ENCODE measurements around the gene DMGDH.

DMGDH gene

GRCh38 chr5:79008362-79008761, 61.1 kb downstream of the DMGDH start:
- no peak for TF ChIP-seq CTCF (IDR thresholded peaks at IDR 0.05; ENCODE audit: insufficient read depth, low read length, poor library complexity, severe bottlenecking)
- no peaks in the 10 kb centered on the region for H3K36me3 ChIP-seq (ENCODE audit: control insufficient read depth, insufficient read depth, low read length)
- DNase-seq (ENCODE audit: extremely low read depth, insufficient read length) = no peak

GRCh38 chr5:79007872-79008271, 61.6 kb downstream of the DMGDH start:
- H3K4me3 ChIP-seq (replicated peaks; ENCODE audit: low read depth, low read length) = no peak overlapping the region
- DNase-seq (ENCODE audit: extremely low read depth, insufficient read length) = no peak
- no peaks in the 10 kb centered on the region for H3K36me3 ChIP-seq (ENCODE audit: control insufficient read depth, insufficient read depth, low read length)
- no peaks in the 10 kb centered on the region for H3K27me3 ChIP-seq (replicated peaks; ENCODE audit: control insufficient read depth, insufficient read depth, low read length)
- no peak for TF ChIP-seq CTCF (IDR thresholded peaks at IDR 0.05; ENCODE audit: insufficient read depth, low read length, poor library complexity, severe bottlenecking)

More at GRCh38 chr5:79008362-79008761, 61.1 kb downstream of the DMGDH start:
- Histone ChIP-seq H3K4me3 (replicated peaks; ENCODE audit: low read depth, low read length) (no peak overlapping the region), H3K27me3 (replicated peaks; ENCODE audit: control insufficient read depth, insufficient read depth, low read length) (no peaks in the 10 kb centered on the region)

GRCh38 chr5:79005936-79006631, 63.4 kb downstream of the DMGDH start:
- no peaks in the 10 kb centered on the region for H3K36me3 ChIP-seq (ENCODE audit: control insufficient read depth, insufficient read depth, low read length)
- TF ChIP-seq CTCF (IDR thresholded peaks at IDR 0.05; ENCODE audit: insufficient read depth, low read length, poor library complexity, severe bottlenecking) = no peak

GRCh38 chr5:79005151-79005550, 64.3 kb downstream of the DMGDH start:
- DNase-seq (ENCODE audit: extremely low read depth, insufficient read length) = no peak
- no peak for TF ChIP-seq CTCF (IDR thresholded peaks at IDR 0.05; ENCODE audit: insufficient read depth, low read length, poor library complexity, severe bottlenecking)

More at GRCh38 chr5:79005936-79006631, 63.4 kb downstream of the DMGDH start:
- Histone ChIP-seq H3K27me3 (replicated peaks; ENCODE audit: control insufficient read depth, insufficient read depth, low read length) (no peaks in the 10 kb centered on the region), H3K4me3 (replicated peaks; ENCODE audit: low read depth, low read length) (no peak overlapping the region)
- DNase-seq (ENCODE audit: extremely low read depth, insufficient read length) = no peak

GRCh38 chr5:79002374-79002773, 67.1 kb downstream of the DMGDH start:
- Histone ChIP-seq H3K27me3 (replicated peaks; ENCODE audit: control insufficient read depth, insufficient read depth, low read length) (no peaks in the 10 kb centered on the region), H3K36me3 (ENCODE audit: control insufficient read depth, insufficient read depth, low read length) (no peaks in the 10 kb centered on the region), H3K4me3 (replicated peaks; ENCODE audit: low read depth, low read length) (no peak overlapping the region)
- no peak for TF ChIP-seq CTCF (IDR thresholded peaks at IDR 0.05; ENCODE audit: insufficient read depth, low read length, poor library complexity, severe bottlenecking)
- no peak for DNase-seq (ENCODE audit: extremely low read depth, insufficient read length)

More at GRCh38 chr5:79005151-79005550, 64.3 kb downstream of the DMGDH start:
- no peak overlapping the region for H3K4me3 ChIP-seq (replicated peaks; ENCODE audit: low read depth, low read length)
- no peaks in the 10 kb centered on the region for H3K36me3 ChIP-seq (ENCODE audit: control insufficient read depth, insufficient read depth, low read length)
- H3K27me3 ChIP-seq (replicated peaks; ENCODE audit: control insufficient read depth, insufficient read depth, low read length) = no peaks in the 10 kb centered on the region
